ENCODE results near the gene GABRA5. TPM values are rescaled to one million over a fixed set of nuclear protein-coding genes. Genes with fewer than 3 reads are reported as not detected.

Gene GABRA5
- not detected in 2 replicates for total RNA-seq

DNA sequence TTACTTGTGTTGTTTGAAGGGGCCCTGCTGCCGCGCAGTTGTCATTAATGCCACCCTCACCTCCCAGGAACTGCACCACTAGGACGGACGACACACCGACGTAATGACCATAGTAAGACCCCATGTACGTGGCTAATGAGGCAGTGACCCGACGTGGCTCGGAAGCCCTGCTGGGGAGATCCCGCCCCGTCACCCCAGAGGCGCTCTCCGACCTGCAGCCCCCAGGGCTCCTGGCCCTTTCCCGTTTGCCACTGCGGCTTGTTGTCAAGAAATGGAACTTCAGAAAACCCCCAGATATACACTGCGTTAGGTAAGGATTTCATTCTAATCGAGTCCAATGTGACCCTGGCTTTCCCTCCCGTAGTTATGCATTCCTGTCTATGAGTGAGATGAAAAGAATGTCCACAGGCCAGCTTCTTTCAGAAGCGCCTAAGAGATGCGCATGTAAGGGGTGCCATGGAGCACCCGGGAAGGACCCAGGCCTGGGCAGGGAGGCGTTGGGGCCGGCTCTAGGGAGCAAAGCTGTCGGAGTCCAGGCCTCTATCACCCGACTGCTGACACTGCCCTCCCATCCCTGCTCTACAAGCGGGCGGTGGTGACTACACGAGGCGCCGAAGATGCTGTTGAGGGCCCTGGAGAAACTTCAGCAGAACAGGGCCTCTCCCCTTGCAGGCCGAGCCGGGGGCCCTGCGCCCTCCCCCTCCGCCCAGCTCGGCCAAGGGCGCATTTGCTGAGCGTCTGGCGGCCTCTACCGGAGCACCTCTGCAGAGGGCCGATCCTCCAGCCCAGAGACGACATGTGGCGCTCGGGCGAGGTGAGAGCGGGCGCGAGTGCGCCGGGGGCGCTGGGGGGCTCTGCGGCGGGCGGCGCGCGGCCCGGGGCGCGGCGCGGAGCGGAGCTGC, at the start of gene GABRA5:
TSS of gene GABRA5 (plus strand) at position 765 of the 902 bp plus-strand sequence. CDS start 2,187 bp downstream, outside the sequence.

DNA sequence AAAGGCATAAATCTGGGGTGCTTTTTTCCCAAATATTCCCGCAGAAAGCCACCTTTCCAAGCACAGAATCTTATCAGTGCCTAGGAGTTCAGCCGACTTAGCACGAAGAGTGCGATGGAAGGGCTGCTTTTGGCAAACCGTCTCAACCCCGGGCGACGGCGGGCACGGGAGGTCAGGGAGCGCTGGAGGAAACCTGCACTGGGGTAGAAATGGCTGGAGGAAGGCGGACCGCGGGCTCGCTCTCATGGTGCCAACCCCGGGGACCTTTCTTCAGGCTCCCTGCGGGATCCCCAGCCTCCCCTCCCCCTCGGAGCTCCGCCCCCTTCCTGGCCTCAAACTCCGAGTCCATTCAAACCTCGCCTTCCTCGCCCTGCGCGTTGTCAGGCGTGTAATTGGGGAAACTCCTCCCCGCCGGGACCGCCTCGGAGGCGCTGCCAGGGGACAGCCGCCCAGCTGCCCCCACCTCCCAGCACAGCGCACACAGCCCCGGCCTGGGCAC, 103.9 kb downstream of the GABRA5 start, which contains the start of gene GABRG3:
TSS of gene GABRG3 (plus strand) at position 470 of the 499 bp plus-strand sequence.

Other genes with a start within 250 kb of the GABRA5 start
- gene GABRB3, start 94.0 kb upstream of the GABRA5 start, total RNA-seq, result 0.29 and 0.71 TPM in 2 replicates
- not detected in 2 replicates for gene GABRG3, start 104.1 kb downstream of the GABRA5 start, total RNA-seq

All from myometrial cell (primary cell).